Fibroblast of lung (primary cell): ENCODE measurements around the gene KLHL10. TPM values are rescaled to one million over a fixed set of nuclear protein-coding genes. Genes with fewer than 3 reads are reported as not detected.

Experiments used
- DNase-seq, 2 donors: peaks; one replicate each; pipeline versions ENCODE4 v3.0.0 to v3.0.0-alpha.2; 2010; ENCODE audit warnings: low read depth in 2 of 2
- H2AFZ ChIP-seq: 2 replicates; pipeline ENCODE4 v1.5.1; 2012; ENCODE audit warnings: low read length, control low read depth, inconsistent platforms
- H3K27ac ChIP-seq: 2 replicates; pipeline ENCODE4 v1.5.1; 2011; ENCODE audit warnings: low read length, control low read depth; ENCODE audit not compliant: insufficient read depth
- H3K27me3 ChIP-seq: 2 replicates; pipeline ENCODE4 v1.5.1; 2011; ENCODE audit warnings: mild to moderate bottlenecking, low read length; ENCODE audit not compliant: control insufficient read depth, insufficient read depth
- H3K36me3 ChIP-seq: 2 replicates; pipeline ENCODE4 v1.5.1; 2011; ENCODE audit warnings: low read length; ENCODE audit not compliant: control insufficient read depth, insufficient read depth
- H3K4me1 ChIP-seq: 2 replicates; pipeline ENCODE4 v1.5.1; 2011; ENCODE audit warnings: low read length; ENCODE audit not compliant: control insufficient read depth, insufficient read depth; ENCODE audit errors: extremely low read depth
- H3K4me2 ChIP-seq: 2 replicates; pipeline ENCODE4 v1.5.1; 2011; ENCODE audit warnings: low read length, control low read depth; ENCODE audit not compliant: insufficient read depth; ENCODE audit errors: extremely low read depth
- H3K4me3 ChIP-seq, 4 experiments: fragments of 200-600 bp in 1 of 4; sonication (generic) in 1 of 4; replicated peaks in 1 of 4; 2 replicates each; pipeline ENCODE4 v1.5.1; 2011 to 2016; ENCODE audit warnings: low read length in 4 of 4, low read depth in 3 of 4, mild to moderate bottlenecking in 3 of 4, control low read depth in 2 of 4, inconsistent platforms in 1 of 4, mixed read lengths in 1 of 4; ENCODE audit not compliant: insufficient read depth in 1 of 4; ENCODE audit errors: control extremely low read depth in 1 of 4
- H3K79me2 ChIP-seq: 2 replicates; pipeline ENCODE4 v1.5.1; 2012; ENCODE audit warnings: mild to moderate bottlenecking, low read length, inconsistent platforms; ENCODE audit not compliant: control insufficient read depth, insufficient read depth
- H3K9ac ChIP-seq: 2 replicates; pipeline ENCODE4 v1.5.1; 2011; ENCODE audit warnings: mild to moderate bottlenecking, low read length, control low read depth; ENCODE audit not compliant: insufficient read depth
- H3K9me3 ChIP-seq: 2 replicates; pipeline ENCODE4 v1.5.1; 2012; ENCODE audit warnings: low read depth, low read length; ENCODE audit not compliant: control insufficient read depth, insufficient read depth
- H4K20me1 ChIP-seq: 2 replicates; pipeline ENCODE4 v1.5.1; 2011; ENCODE audit warnings: low read length; ENCODE audit not compliant: control insufficient read depth, insufficient read depth; ENCODE audit errors: extremely low read depth
- CTCF ChIP-seq, 2 donors: IDR thresholded peaks in 1 of 2; conservative IDR thresholded peaks in 1 of 2; 1 replicate in 1 of 2; 2 replicates in 1 of 2; pipeline ENCODE4 v1.5.1; 2011 to 2012; ENCODE audit warnings: low read length in 2 of 2, control low read depth in 1 of 2, inconsistent platforms in 1 of 2, low read depth in 1 of 2, mild to moderate bottlenecking in 1 of 2
- EZH2 ChIP-seq: IDR thresholded peaks from 2 replicates; pipeline ENCODE4 v1.5.1; 2012; ENCODE audit warnings: low read length, control low read depth, mild to moderate bottlenecking; ENCODE audit errors: missing control alignments
- polyA plus RNA-seq, 2 donors: library from polyadenylated mRNA; depleted of rRNA in 1 of 2; stranded (reverse) in 1 of 2; unstranded in 1 of 2; fragments of >200 nt; gene quantifications; 2 replicates each; pipeline ENCODE4 v1.2.1, GENCODE V29; 2011 to 2012; ENCODE audit warnings: missing spikeins in 1 of 2
- total RNA-seq: library from RNA; depleted of rRNA; stranded (reverse); fragments of >200 nt; gene quantifications from 2 replicates; pipeline ENCODE4 v1.2.1, GENCODE V29; 2014

Gene KLHL10
- total and polyA plus RNA-seq, 2 donors (not counting 1 experiment from before 2014, with no cell fraction given): 0.33 TPM

DNA sequence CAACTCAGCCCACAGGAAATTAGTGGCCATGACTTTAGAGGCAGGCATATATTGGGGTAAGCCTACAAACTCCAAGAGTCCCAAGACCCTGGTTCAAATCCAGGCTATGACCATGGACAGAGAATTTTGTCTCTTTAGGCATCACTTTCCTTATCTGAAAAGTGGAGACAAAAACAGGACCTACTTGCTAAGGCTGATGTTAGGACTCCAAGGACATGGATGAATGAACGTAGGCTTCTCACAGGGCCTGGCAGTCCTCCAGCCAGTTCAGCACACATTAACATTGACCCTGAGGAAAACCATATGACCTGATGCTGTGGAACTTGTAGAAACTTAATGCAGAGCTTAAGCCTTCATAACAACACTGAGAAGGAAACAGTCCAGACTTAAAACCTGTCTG, 23.4 kb upstream of the KLHL10 start:
- peak overlapping the region; percentile 89 to 99 (median 94) for H3K4me3 ChIP-seq
- H3K36me3 ChIP-seq: peaks cover 16% of the 10 kb centered on the region
- DNase-seq: peak; percentile 29 to 52
- H4K20me1 ChIP-seq: no peaks in the 10 kb centered on the region
- no peaks in the 10 kb centered on the region for H3K27me3 ChIP-seq
- no peak overlapping the region for H2AFZ ChIP-seq
- H3K9me3 ChIP-seq: no peaks in the 10 kb centered on the region
- peak overlapping the region; percentile 91 for H3K4me2 ChIP-seq
- H3K9ac ChIP-seq: no peak overlapping the region
- peaks cover 47% of the 10 kb centered on the region for H3K79me2 ChIP-seq
- H3K4me1 ChIP-seq: peaks cover 14% of the 10 kb centered on the region
- peak overlapping the region; percentile 77 for H3K27ac ChIP-seq
- TF ChIP-seq EZH2: no peak
- no peak for TF ChIP-seq CTCF (conservative IDR thresholded peaks at IDR 0.05 in 1 of 2, IDR thresholded peaks at IDR 0.05 in 1 of 2; ENCODE audit: low read depth in 1 of 2, low read length in 2 of 2)

GRCh38 chr17:41816637-41817320, 20.8 kb upstream of the KLHL10 start:
- H3K4me3 ChIP-seq: no peak overlapping the region
- H4K20me1 ChIP-seq: no peaks in the 10 kb centered on the region
- peaks cover 37% of the 10 kb centered on the region for H3K79me2 ChIP-seq
- no peaks in the 10 kb centered on the region for H3K27me3 ChIP-seq
- no peak overlapping the region for H2AFZ ChIP-seq
- no peak for DNase-seq
- peaks cover 6% of the 10 kb centered on the region for H3K4me1 ChIP-seq
- TF ChIP-seq EZH2 (no peak), CTCF (conservative IDR thresholded peaks at IDR 0.05 in 1 of 2, IDR thresholded peaks at IDR 0.05 in 1 of 2; ENCODE audit: low read depth in 1 of 2, low read length in 2 of 2) (no peak)
- no peak overlapping the region for H3K4me2 ChIP-seq
- H3K36me3 ChIP-seq: peaks cover 25% of the 10 kb centered on the region
- H3K9ac ChIP-seq: no peak overlapping the region
- H3K9me3 ChIP-seq: no peaks in the 10 kb centered on the region
- no peak overlapping the region for H3K27ac ChIP-seq

- Histone ChIP-seq H4K20me1 (no peaks in the 10 kb centered on the region), H2AFZ (no peak overlapping the region), H3K27ac (no peak overlapping the region), H3K4me2 (no peak overlapping the region), H3K27me3 (no peaks in the 10 kb centered on the region), H3K79me2 (peaks cover 35% of the 10 kb centered on the region), H3K9ac (no peak overlapping the region), H3K9me3 (no peaks in the 10 kb centered on the region), H3K36me3 (peaks cover 28% of the 10 kb centered on the region), H3K4me1 (peaks cover 6% of the 10 kb centered on the region), H3K4me3 (no peak overlapping the region)
- TF ChIP-seq EZH2 (no peak), CTCF (conservative IDR thresholded peaks at IDR 0.05 in 1 of 2, IDR thresholded peaks at IDR 0.05 in 1 of 2; ENCODE audit: low read depth in 1 of 2, low read length in 2 of 2) (no peak)
- DNase-seq: no peak
Observed at GRCh38 chr17:41818024-41818423, 19.6 kb upstream of the KLHL10 start.
